ENCODE measurements around the gene ABTB2.
A peak's percentile ranks its signal among the peaks of the same experiment; 100 is the strongest.

ABTB2 gene

DNA sequence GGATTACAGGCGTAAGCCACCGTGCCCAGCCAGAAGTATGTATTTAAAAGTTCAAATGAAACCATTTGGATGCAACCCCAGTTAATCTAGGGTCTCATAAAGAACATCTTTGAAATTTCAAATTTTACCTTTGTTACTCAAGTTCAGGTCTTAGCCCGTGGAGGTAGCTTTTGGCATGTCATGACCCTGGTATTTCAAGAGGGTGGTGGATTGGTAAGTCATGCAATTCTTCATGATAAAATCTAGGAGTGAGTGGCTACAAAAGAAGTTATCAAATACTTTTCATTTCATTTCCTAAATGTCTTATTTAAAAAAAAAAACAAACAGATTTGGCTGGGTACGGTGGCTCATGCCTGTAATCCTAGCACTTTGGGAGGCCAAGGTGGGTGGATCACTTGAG is 80.6 kb downstream of the ABTB2 start:
- no peak for DNase-seq (ENCODE audit: low spot score)
- CTCF ChIA-PET = interaction anchor here (0.6 to 1.2 kb wide), 2 partner anchors 102 to 419 kb away, joined by 3 to 5 read pairs; no protein-coding TSS in a partner anchor
- no peak overlapping the region for H3K27ac ChIP-seq
- POLR2A ChIA-PET (ENCODE audit: low non-redundant PET) = interaction anchor here (0.7 kb wide), 1 partner anchor 27 kb away, joined by 3 read pairs; no protein-coding TSS in a partner anchor
- TF ChIP-seq CTCF (conservative IDR thresholded peaks at IDR 0.05; ENCODE audit: low read depth) = no peak

- no peak for TF ChIP-seq CTCF (conservative IDR thresholded peaks at IDR 0.05; ENCODE audit: low read depth)
- no peak overlapping the region for H3K27ac ChIP-seq
- DNase-seq (ENCODE audit: low spot score) = no peak
- CTCF ChIA-PET = interaction anchor here (1.2 kb wide), 1 partner anchor 102 kb away, joined by 5 read pairs; no protein-coding TSS in a partner anchor
- POLR2A ChIA-PET (ENCODE audit: low non-redundant PET) = no interaction called here
Measured at GRCh38 chr11:34276352-34276864, 81.4 kb downstream of the ABTB2 start.

DNA sequence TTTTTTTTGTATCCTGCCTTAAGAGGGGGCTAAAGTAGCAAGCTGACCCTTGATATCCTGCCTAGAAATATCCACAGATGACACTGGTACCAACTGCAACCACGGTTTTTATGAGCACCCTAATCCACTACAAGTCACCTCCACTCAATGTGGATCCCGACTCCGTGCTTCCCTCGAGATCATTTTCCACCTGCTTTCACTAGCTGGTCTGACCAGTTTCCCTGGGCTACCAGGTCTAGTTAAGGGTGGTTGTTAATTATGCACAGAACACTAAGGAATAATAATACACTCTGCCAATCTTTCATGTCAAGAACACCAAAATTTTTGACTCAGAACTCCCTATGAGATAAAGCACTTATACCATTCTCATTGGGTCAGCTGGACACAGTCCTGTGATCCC is 82.3 kb downstream of the ABTB2 start:
- no peak for TF ChIP-seq CTCF (conservative IDR thresholded peaks at IDR 0.05; ENCODE audit: low read depth)
- CTCF ChIA-PET = no interaction called here
- DNase-seq (ENCODE audit: low spot score) = no peak
- POLR2A ChIA-PET (ENCODE audit: low non-redundant PET) = interaction anchor here (0.6 kb wide), 1 partner anchor 46 kb away, joined by 4 read pairs; no protein-coding TSS in a partner anchor
- H3K27ac ChIP-seq = peak overlapping the region; percentile 90

DNA sequence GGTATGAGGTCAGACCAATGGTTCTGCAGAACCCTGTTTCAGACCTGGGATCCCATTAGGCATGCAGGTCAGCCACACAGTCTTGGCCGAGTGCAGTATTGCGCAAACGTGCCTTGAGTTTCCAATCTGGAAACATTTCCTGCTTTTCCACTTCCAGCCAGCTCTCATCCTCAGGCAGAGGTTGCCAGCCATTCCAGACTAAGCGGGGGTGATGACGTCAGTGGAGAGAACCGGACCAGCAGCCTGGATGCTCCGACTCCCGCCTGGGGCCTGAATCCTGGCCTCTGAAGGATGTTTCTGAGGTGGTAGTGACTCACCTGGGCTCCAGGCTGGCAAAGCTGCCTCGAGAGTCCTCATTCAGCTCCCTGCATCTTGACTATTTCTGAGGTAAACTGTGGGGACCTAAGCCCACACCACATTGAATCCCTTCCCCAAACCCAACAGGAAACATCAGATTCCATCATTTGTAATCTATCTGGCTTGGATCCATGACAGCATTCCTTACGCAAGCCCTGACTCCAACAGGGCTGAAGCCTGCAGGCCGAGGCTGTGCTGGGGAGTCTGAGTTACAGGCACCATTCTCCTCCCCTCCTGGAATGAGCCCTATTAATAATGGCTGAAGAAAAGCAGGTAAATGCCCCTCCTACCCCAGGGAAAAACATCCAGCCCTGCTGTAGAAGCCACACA is 83.0 kb downstream of the ABTB2 start:
- POLR2A ChIA-PET (ENCODE audit: low non-redundant PET) = interaction anchor here (0.6 kb wide), 2 partner anchors 21 to 46 kb away, joined by 3 to 4 read pairs; no protein-coding TSS in a partner anchor
- peak; percentile 99 for DNase-seq (ENCODE audit: low spot score)
- H3K27ac ChIP-seq = peak overlapping the region; percentile 90
- TF ChIP-seq CTCF (conservative IDR thresholded peaks at IDR 0.05; ENCODE audit: low read depth) = no peak
- CTCF ChIA-PET = no interaction called here

- TF ChIP-seq CTCF (conservative IDR thresholded peaks at IDR 0.05; ENCODE audit: low read depth) = no peak
- POLR2A ChIA-PET (ENCODE audit: low non-redundant PET) = no interaction called here
- no peak for DNase-seq (ENCODE audit: low spot score)
- CTCF ChIA-PET = no interaction called here
- H3K27ac ChIP-seq = peak overlapping the region; percentile 90; the same call in 1 of the 2 replicates
Measured at GRCh38 chr11:34273099-34273498, 84.7 kb downstream of the ABTB2 start.

DNA sequence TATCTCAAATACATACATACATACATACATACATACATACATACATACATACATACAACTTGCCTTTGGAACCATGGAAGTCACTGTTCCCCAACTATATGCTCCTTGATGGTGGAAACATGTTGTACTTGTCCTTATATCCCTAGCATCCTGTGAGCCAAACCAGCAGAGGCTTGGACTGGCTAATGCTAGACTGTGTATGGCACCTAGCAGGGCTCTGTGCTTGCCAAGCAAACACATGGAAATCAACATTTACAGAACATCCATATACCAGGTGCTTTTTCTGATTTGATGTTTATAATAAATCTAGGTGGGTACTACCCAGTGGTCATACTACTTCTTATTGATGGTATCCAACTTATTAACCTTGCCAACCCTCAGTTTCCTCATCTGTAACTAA is 86.1 kb downstream of the ABTB2 start:
- ChIA-PET POLR2A (ENCODE audit: low non-redundant PET) (no interaction called here), CTCF (interaction anchor here (0.6 kb wide), 1 partner anchor 73 kb away, joined by 3 read pairs; no protein-coding TSS in a partner anchor)
- TF ChIP-seq CTCF (conservative IDR thresholded peaks at IDR 0.05; ENCODE audit: low read depth) = no peak
- DNase-seq (ENCODE audit: low spot score) = no peak
- no peak overlapping the region for H3K27ac ChIP-seq
